ENCODE results near the gene ZNF346.
A peak's percentile ranks its signal among the peaks of the same experiment; 100 is the strongest.

Gene ZNF346

GRCh38 chr5:177098470-177099141 is 76.1 kb downstream of the ZNF346 start:
- Histone ChIP-seq H3K4ac (ENCODE audit: low read depth, low read length) (no peak overlapping the region), H3K4me1 (ENCODE audit: control insufficient read depth in 1 of 2, insufficient read depth in 2 of 2, low read length in 2 of 2) (peaks cover 0 to 6% of the 10 kb centered on the region in 2 experiments), H2AFZ (ENCODE audit: insufficient read depth, low read length, poor library complexity) (no peak overlapping the region), H3K79me1 (ENCODE audit: low read length) (no peaks in the 10 kb centered on the region), H3K18ac (ENCODE audit: low read length) (no peak overlapping the region), H3K79me2 (ENCODE audit: control insufficient read depth, insufficient read depth, low read length, poor library complexity) (no peaks in the 10 kb centered on the region), H3K27ac (ENCODE audit: low read depth, low read length) (no peak overlapping the region), H3K9me3 (ENCODE audit: insufficient read depth, low read depth, low read length) (peaks cover 2% of the 10 kb centered on the region), H2BK5ac (ENCODE audit: low read depth, low read length, poor library complexity) (no peak overlapping the region), H3K9ac (ENCODE audit: low read length) (no peak overlapping the region), H3K4me3 (ENCODE audit: low read depth, low read length) (no peak overlapping the region), H2BK12ac (ENCODE audit: low read length) (no peak overlapping the region), H3K14ac (ENCODE audit: low read length) (no peak overlapping the region), H2BK120ac (ENCODE audit: insufficient read depth, low read length, poor library complexity) (no peak overlapping the region), H3K36me3 (ENCODE audit: control insufficient read depth in 1 of 2, insufficient read depth in 2 of 2, low read length in 2 of 2) (no peaks in the 10 kb centered on the region), H3K23ac (ENCODE audit: low read length) (no peak overlapping the region), H4K8ac (ENCODE audit: low read depth, low read length) (no peak overlapping the region), H2AK5ac (ENCODE audit: low read length) (no peak overlapping the region), H4K91ac (ENCODE audit: low read depth, low read length) (no peak overlapping the region), H3K27me3 (ENCODE audit: insufficient read depth, low read length) (no peaks in the 10 kb centered on the region), H3K4me2 (ENCODE audit: low read length) (no peak overlapping the region), H4K12ac (ENCODE audit: low read depth, low read length) (no peak overlapping the region)
- no CpG with 5 or more reads among the region's 18 CpGs for WGBS (ENCODE audit: extremely low coverage, insufficient coverage, insufficient read length)
- no peak for DNase-seq

- no peak overlapping the region for H2BK5ac ChIP-seq (ENCODE audit: low read depth, low read length, poor library complexity)
- no peaks in the 10 kb centered on the region for H3K36me3 ChIP-seq (ENCODE audit: control insufficient read depth in 1 of 2, insufficient read depth in 2 of 2, low read length in 2 of 2)
These were observed 77.1 kb downstream of the ZNF346 start for GRCh38 chr5:177099422-177100093.

GRCh38 chr5:177100714-177101121 is 78.2 kb downstream of the ZNF346 start:
- no peak overlapping the region for H2BK5ac ChIP-seq (ENCODE audit: low read depth, low read length, poor library complexity)
- no peak overlapping the region for H2AFZ ChIP-seq (ENCODE audit: insufficient read depth, low read length, poor library complexity)
- no peak overlapping the region for H3K27ac ChIP-seq (ENCODE audit: low read depth, low read length)
- H3K4ac ChIP-seq (ENCODE audit: low read depth, low read length) = no peak overlapping the region
- no peak overlapping the region for H3K4me3 ChIP-seq (ENCODE audit: low read depth, low read length)
- H4K8ac ChIP-seq (ENCODE audit: low read depth, low read length) = no peak overlapping the region
- H2BK120ac ChIP-seq (ENCODE audit: insufficient read depth, low read length, poor library complexity) = no peak overlapping the region
- no peak overlapping the region for H3K4me2 ChIP-seq (ENCODE audit: low read length)
- H3K18ac ChIP-seq (ENCODE audit: low read length) = no peak overlapping the region
- no peak overlapping the region for H3K14ac ChIP-seq (ENCODE audit: low read length)
- no peak overlapping the region for H4K91ac ChIP-seq (ENCODE audit: low read depth, low read length)
- no peaks in the 10 kb centered on the region for H3K79me2 ChIP-seq (ENCODE audit: control insufficient read depth, insufficient read depth, low read length, poor library complexity)
- no CpG with 5 or more reads among the region's 6 CpGs for WGBS (ENCODE audit: extremely low coverage, insufficient coverage, insufficient read length)
- no peak overlapping the region for H3K9ac ChIP-seq (ENCODE audit: low read length)
- H3K23ac ChIP-seq (ENCODE audit: low read length) = no peak overlapping the region
- no peak for DNase-seq
- peaks cover 2% of the 10 kb centered on the region for H3K9me3 ChIP-seq (ENCODE audit: insufficient read depth, low read depth, low read length)
- H2BK12ac ChIP-seq (ENCODE audit: low read length) = no peak overlapping the region
- no peak overlapping the region for H4K12ac ChIP-seq (ENCODE audit: low read depth, low read length)
- no peaks in the 10 kb centered on the region for H3K36me3 ChIP-seq (ENCODE audit: control insufficient read depth in 1 of 2, insufficient read depth in 2 of 2, low read length in 2 of 2)
- no peaks in the 10 kb centered on the region for H3K79me1 ChIP-seq (ENCODE audit: low read length)
- no peaks in the 10 kb centered on the region for H3K4me1 ChIP-seq (ENCODE audit: control insufficient read depth in 1 of 2, insufficient read depth in 2 of 2, low read length in 2 of 2)
- no peak overlapping the region for H2AK5ac ChIP-seq (ENCODE audit: low read length)
- no peaks in the 10 kb centered on the region for H3K27me3 ChIP-seq (ENCODE audit: insufficient read depth, low read length)

More at GRCh38 chr5:177099422-177100093, 77.1 kb downstream of the ZNF346 start:
- Histone ChIP-seq H3K18ac (ENCODE audit: low read length) (no peak overlapping the region), H4K91ac (ENCODE audit: low read depth, low read length) (no peak overlapping the region), H2AFZ (ENCODE audit: insufficient read depth, low read length, poor library complexity) (no peak overlapping the region), H2AK5ac (ENCODE audit: low read length) (no peak overlapping the region), H3K27me3 (ENCODE audit: insufficient read depth, low read length) (no peaks in the 10 kb centered on the region), H3K27ac (ENCODE audit: low read depth, low read length) (no peak overlapping the region), H3K9ac (ENCODE audit: low read length) (no peak overlapping the region), H3K4me2 (ENCODE audit: low read length) (no peak overlapping the region), H3K4ac (ENCODE audit: low read depth, low read length) (no peak overlapping the region), H3K14ac (ENCODE audit: low read length) (no peak overlapping the region), H4K12ac (ENCODE audit: low read depth, low read length) (no peak overlapping the region), H2BK12ac (ENCODE audit: low read length) (no peak overlapping the region), H3K4me1 (ENCODE audit: control insufficient read depth in 1 of 2, insufficient read depth in 2 of 2, low read length in 2 of 2) (peaks cover 0 to 4% of the 10 kb centered on the region in 2 experiments), H3K79me2 (ENCODE audit: control insufficient read depth, insufficient read depth, low read length, poor library complexity) (no peaks in the 10 kb centered on the region), H3K4me3 (ENCODE audit: low read depth, low read length) (no peak overlapping the region), H3K23ac (ENCODE audit: low read length) (no peak overlapping the region), H3K79me1 (ENCODE audit: low read length) (no peaks in the 10 kb centered on the region), H2BK120ac (ENCODE audit: insufficient read depth, low read length, poor library complexity) (no peak overlapping the region), H4K8ac (ENCODE audit: low read depth, low read length) (no peak overlapping the region), H3K9me3 (ENCODE audit: insufficient read depth, low read depth, low read length) (peaks cover 2% of the 10 kb centered on the region)
- no CpG with 5 or more reads among the region's 13 CpGs for WGBS (ENCODE audit: extremely low coverage, insufficient coverage, insufficient read length)
- no peak for DNase-seq

GRCh38 chr5:177103523-177104253 is 81.2 kb downstream of the ZNF346 start:
- H4K91ac ChIP-seq (ENCODE audit: low read depth, low read length) = no peak overlapping the region
- H3K79me2 ChIP-seq (ENCODE audit: control insufficient read depth, insufficient read depth, low read length, poor library complexity) = no peaks in the 10 kb centered on the region
- H2AFZ ChIP-seq (ENCODE audit: insufficient read depth, low read length, poor library complexity) = no peak overlapping the region
- H3K4ac ChIP-seq (ENCODE audit: low read depth, low read length) = no peak overlapping the region
- H4K12ac ChIP-seq (ENCODE audit: low read depth, low read length) = no peak overlapping the region
- peaks cover 2% of the 10 kb centered on the region for H3K9me3 ChIP-seq (ENCODE audit: insufficient read depth, low read depth, low read length)
- no peak overlapping the region for H4K8ac ChIP-seq (ENCODE audit: low read depth, low read length)
- no peak overlapping the region for H2BK12ac ChIP-seq (ENCODE audit: low read length)
- no peaks in the 10 kb centered on the region for H3K79me1 ChIP-seq (ENCODE audit: low read length)
- no peak overlapping the region for H3K4me2 ChIP-seq (ENCODE audit: low read length)
- no peak overlapping the region for H3K18ac ChIP-seq (ENCODE audit: low read length)
- H2BK5ac ChIP-seq (ENCODE audit: low read depth, low read length, poor library complexity) = no peak overlapping the region
- H3K27ac ChIP-seq (ENCODE audit: low read depth, low read length) = no peak overlapping the region
- no peak overlapping the region for H3K9ac ChIP-seq (ENCODE audit: low read length)
- H2AK5ac ChIP-seq (ENCODE audit: low read length) = no peak overlapping the region
- H3K14ac ChIP-seq (ENCODE audit: low read length) = no peak overlapping the region
- no peaks in the 10 kb centered on the region for H3K36me3 ChIP-seq (ENCODE audit: control insufficient read depth in 1 of 2, insufficient read depth in 2 of 2, low read length in 2 of 2)
- no peaks in the 10 kb centered on the region for H3K4me1 ChIP-seq (ENCODE audit: control insufficient read depth in 1 of 2, insufficient read depth in 2 of 2, low read length in 2 of 2)
- DNase-seq = no peak
- H3K23ac ChIP-seq (ENCODE audit: low read length) = peak overlapping the region; percentile 21
- peak overlapping the region; percentile 55 for H3K4me3 ChIP-seq (ENCODE audit: low read depth, low read length)
- H3K27me3 ChIP-seq (ENCODE audit: insufficient read depth, low read length) = no peaks in the 10 kb centered on the region
- no peak overlapping the region for H2BK120ac ChIP-seq (ENCODE audit: insufficient read depth, low read length, poor library complexity)
- no CpG with 5 or more reads among the region's 9 CpGs for WGBS (ENCODE audit: extremely low coverage, insufficient coverage, insufficient read length)

Data from trophoblast cell (in vitro differentiated cells and primary cell).